RWPE2 (cell line): Measurements from ENCODE around the gene APOBR.
"Not testable (repeated sequence)": the region's sequence is repeated elsewhere in the genome, so short reads cannot be mapped to it uniquely, and the experiment has no call there.

Experiments used
- ATAC-seq: fragments of 200-7000 bp; cut with Tn5 transposase; 3 replicates; pipeline ENCODE4 v1.9.1; 2021; ENCODE audit warnings: low read depth
- DNase-seq: peaks from one replicate; pipeline ENCODE4 v3.0.0-alpha.2; 2020; ENCODE audit warnings: low spot score
- H3K27ac ChIP-seq: fragments of 450-650 bp; 2 replicates; pipeline ENCODE4 v1.5.1; 2017; ENCODE audit warnings: mild to moderate bottlenecking; ENCODE audit not compliant: poor library complexity, severe bottlenecking
- H3K27me3 ChIP-seq: fragments of 250-450 bp; sonication (Bioruptor Pico); 2 replicates; pipeline ENCODE4 v1.5.1; 2021; ENCODE audit warnings: mild to moderate bottlenecking, moderate library complexity; ENCODE audit not compliant: insufficient read depth, poor library complexity, severe bottlenecking
- H3K36me3 ChIP-seq: fragments of 250-450 bp; sonication (Bioruptor Pico); 2 replicates; pipeline ENCODE4 v1.5.1; 2020; ENCODE audit warnings: low read depth, mild to moderate bottlenecking, moderate library complexity
- H3K4me1 ChIP-seq: fragments of 250-450 bp; sonication (Bioruptor Pico); 2 replicates; pipeline ENCODE4 v1.5.1; 2021; ENCODE audit warnings: mild to moderate bottlenecking, moderate library complexity; ENCODE audit not compliant: insufficient read depth, poor library complexity, severe bottlenecking
- H3K4me3 ChIP-seq: fragments of 250-450 bp; sonication (Bioruptor Pico); 2 replicates; pipeline ENCODE4 v1.5.1; 2021; ENCODE audit warnings: mild to moderate bottlenecking, moderate library complexity; ENCODE audit not compliant: severe bottlenecking
- H3K9me3 ChIP-seq: fragments of 250-450 bp; sonication (Bioruptor Pico); 2 replicates; pipeline ENCODE4 v1.5.1; 2021; ENCODE audit warnings: mild to moderate bottlenecking, moderate library complexity; ENCODE audit not compliant: severe bottlenecking
- CTCF ChIP-seq: fragments of 450-650 bp; IDR thresholded peaks from one replicate; pipeline ENCODE4 v1.5.1; 2017; ENCODE audit warnings: mild to moderate bottlenecking, moderate library complexity; ENCODE audit not compliant: poor library complexity, severe bottlenecking

Gene APOBR

DNA sequence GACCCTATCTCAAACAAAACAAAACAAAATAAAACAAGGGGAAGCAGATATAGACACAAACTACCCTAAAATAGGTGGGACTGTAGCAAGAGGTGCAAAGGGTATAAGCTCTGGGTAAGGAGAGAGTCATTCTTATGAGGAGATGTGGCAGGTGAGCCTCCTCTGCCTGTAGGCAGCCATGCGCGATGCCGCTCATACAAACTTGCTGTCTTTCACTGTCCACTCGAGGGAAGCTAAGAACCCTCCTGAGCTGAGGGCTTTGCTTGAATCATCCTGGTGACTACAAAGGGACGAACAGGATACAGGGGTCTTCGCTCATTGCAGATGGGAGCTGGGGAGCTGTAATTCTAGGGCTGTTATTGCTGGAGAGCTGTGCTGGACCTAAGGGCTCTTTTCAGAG is 27.0 kb downstream of the APOBR start:
- Histone ChIP-seq H3K27me3 (no peaks in the 10 kb centered on the region), H3K9me3 (no peaks in the 10 kb centered on the region), H3K27ac (no peak overlapping the region), H3K4me3 (no peak overlapping the region), H3K36me3 (no peaks in the 10 kb centered on the region), H3K4me1 (no peaks in the 10 kb centered on the region)
- DNase-seq: no peak
- ATAC-seq: no peak
- TF ChIP-seq CTCF: no peak

- no peaks in the 10 kb centered on the region for H3K9me3 ChIP-seq
- H3K27ac ChIP-seq: no peak overlapping the region
- H3K4me3 ChIP-seq: no peak overlapping the region
- no peaks in the 10 kb centered on the region for H3K36me3 ChIP-seq
- ATAC-seq (no peak), DNase-seq (no peak)
- no peak for TF ChIP-seq CTCF
- no peaks in the 10 kb centered on the region for H3K27me3 ChIP-seq
- no peaks in the 10 kb centered on the region for H3K4me1 ChIP-seq
These were observed 28.3 kb downstream of the APOBR start for GRCh38 chr16:28522792-28523191.

GRCh38 chr16:28524681-28525171 is 30.3 kb downstream of the APOBR start:
- Histone ChIP-seq H3K9me3 (no peaks in the 10 kb centered on the region), H3K36me3 (no peaks in the 10 kb centered on the region), H3K27me3 (no peaks in the 10 kb centered on the region), H3K4me3 (no peak overlapping the region), H3K27ac (no peak overlapping the region), H3K4me1 (no peaks in the 10 kb centered on the region)
- no peak for DNase-seq
- no peak for ATAC-seq
- TF ChIP-seq CTCF: no peak

- DNase-seq (no peak), ATAC-seq (no peak)
- Histone ChIP-seq H3K4me1 (no peaks in the 10 kb centered on the region), H3K9me3 (no peaks in the 10 kb centered on the region), H3K36me3 (no peaks in the 10 kb centered on the region), H3K4me3 (no peak overlapping the region), H3K27me3 (no peaks in the 10 kb centered on the region), H3K27ac (no peak overlapping the region)
- TF ChIP-seq CTCF: no peak
These were observed 32.0 kb downstream of the APOBR start for GRCh38 chr16:28526201-28527099.

DNA sequence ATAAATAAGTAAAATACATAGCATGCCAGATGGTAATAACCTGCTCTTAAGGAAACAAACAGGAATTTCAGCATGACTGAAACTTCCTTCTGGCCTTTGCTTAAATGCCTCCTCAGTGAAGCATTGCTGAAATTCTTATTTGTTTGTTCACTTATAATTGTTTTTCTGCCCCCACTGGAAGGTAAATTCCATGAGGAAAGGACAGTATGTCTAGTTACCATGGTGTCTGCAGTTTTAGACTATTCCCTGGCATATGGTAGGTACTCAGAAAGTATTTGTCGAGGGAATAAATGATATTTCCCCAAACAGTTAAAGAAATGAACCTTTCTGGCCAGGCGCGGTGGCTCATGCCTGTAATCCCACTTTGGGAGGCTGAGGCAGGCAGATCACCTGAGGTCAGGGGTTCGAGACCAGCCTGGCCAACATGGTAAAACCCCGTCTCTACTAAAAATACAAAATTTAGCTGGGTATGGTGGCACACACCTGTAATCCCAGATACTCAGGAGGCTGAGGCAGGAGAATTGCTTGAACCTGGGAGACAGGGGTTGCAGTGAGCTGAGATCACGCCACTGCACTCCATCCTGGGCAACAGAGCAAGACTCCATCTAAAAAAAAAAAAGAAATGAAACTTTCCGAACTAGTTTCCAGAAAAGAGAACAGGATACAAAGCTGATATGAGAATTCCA is 32.8 kb downstream of the APOBR start:
- not testable (repeated sequence) for H3K4me1 ChIP-seq, H3K27ac ChIP-seq, H3K27me3 ChIP-seq, DNase-seq, H3K4me3 ChIP-seq, ATAC-seq, H3K9me3 ChIP-seq, H3K36me3 ChIP-seq
